Keratinocyte (primary cell): ENCODE data around the gene SPRING1. TPM values are rescaled to one million over a fixed set of nuclear protein-coding genes. Genes with fewer than 3 reads are reported as not detected.

ENCODE experiments used
- DNase-seq: peaks from one replicate; pipeline ENCODE4 v3.0.0-alpha.2; 2011; ENCODE audit warnings: low read depth, missing footprints, low spot score
- FAIRE-seq: peaks from 2 replicates; lab custom pipeline; 2011; peaks lifted over from hg19 to GRCh38; lab: Jason Lieb, UNC
- H2AFZ ChIP-seq: 2 replicates; pipeline ENCODE4 v1.6.0; 2012; ENCODE audit warnings: low read length, control low read depth, inconsistent platforms; ENCODE audit not compliant: control insufficient read depth
- H3K27ac ChIP-seq: 2 replicates; pipeline ENCODE4 v1.5.1; 2011; ENCODE audit warnings: low read length; ENCODE audit not compliant: control insufficient read depth, insufficient read depth
- H3K27me3 ChIP-seq: 3 replicates; pipeline ENCODE4 v1.6.0; 2011; ENCODE audit warnings: low read length; ENCODE audit not compliant: control insufficient read depth, insufficient read depth; ENCODE audit errors: extremely low read depth
- H3K36me3 ChIP-seq, 2 experiments: 2 replicates in 1 of 2; 3 replicates in 1 of 2; pipeline ENCODE4 v1.5.1; 2011; ENCODE audit warnings: low read length in 2 of 2, mild to moderate bottlenecking in 1 of 2; ENCODE audit not compliant: control insufficient read depth in 2 of 2, insufficient read depth in 2 of 2; ENCODE audit errors: extremely low read depth in 1 of 2
- H3K4me1 ChIP-seq: 3 replicates; pipeline ENCODE4 v1.5.1; 2011; ENCODE audit warnings: low read length; ENCODE audit not compliant: control insufficient read depth, insufficient read depth; ENCODE audit errors: extremely low read depth
- H3K4me2 ChIP-seq: 3 replicates; pipeline ENCODE4 v1.6.0; 2011; ENCODE audit warnings: low read depth, low read length; ENCODE audit not compliant: control insufficient read depth, insufficient read depth; ENCODE audit errors: extremely low read depth
- H3K4me3 ChIP-seq, 3 experiments: fragments of 200-600 bp in 1 of 3; sonication (generic) in 1 of 3; 2 replicates in 2 of 3; 3 replicates in 1 of 3; pipeline ENCODE4 v1.5.1; 2011 to 2016; ENCODE audit warnings: low read length in 3 of 3, mild to moderate bottlenecking in 3 of 3, control low read depth in 2 of 3, inconsistent platforms in 1 of 3, low read depth in 1 of 3, mixed read lengths in 1 of 3, mixed run types in 1 of 3, moderate library complexity in 1 of 3; ENCODE audit not compliant: control insufficient read depth in 2 of 3, insufficient read depth in 2 of 3; ENCODE audit errors: extremely low read depth in 1 of 3
- H3K79me2 ChIP-seq: 2 replicates; pipeline ENCODE4 v1.6.0; 2012; ENCODE audit warnings: low read length; ENCODE audit not compliant: control insufficient read depth, insufficient read depth
- H3K9ac ChIP-seq: 3 replicates; pipeline ENCODE4 v1.6.0; 2011; ENCODE audit warnings: low read length; ENCODE audit not compliant: control insufficient read depth, insufficient read depth; ENCODE audit errors: extremely low read depth
- H3K9me1 ChIP-seq: 3 replicates; pipeline ENCODE4 v1.6.0; 2011; ENCODE audit warnings: low read length; ENCODE audit not compliant: control insufficient read depth, insufficient read depth; ENCODE audit errors: extremely low read depth
- H3K9me3 ChIP-seq: 2 replicates; pipeline ENCODE4 v1.5.1; 2012; ENCODE audit warnings: low read depth, low read length; ENCODE audit not compliant: control insufficient read depth
- H4K20me1 ChIP-seq: 3 replicates; pipeline ENCODE4 v1.6.0; 2011; ENCODE audit warnings: low read length; ENCODE audit not compliant: control insufficient read depth, insufficient read depth; ENCODE audit errors: extremely low read depth
- EZH2 ChIP-seq: IDR thresholded peaks from one replicate; pipeline ENCODE4 v1.6.1; 2012; ENCODE audit warnings: inconsistent platforms, mild to moderate bottlenecking, low read length, moderate library complexity
- dilution Hi-C: fragments of 300-500 bp; cut with MboI; formaldehyde crosslinking; loops from one replicate; pipeline ENCODE4 v1.7.0; 2020; ENCODE audit warnings: low sequenced_read_pairs; ENCODE audit not compliant: extremely low pct_ligation_motif_present
- polyA plus RNA-seq, 5 experiments: library from polyadenylated mRNA; depleted of rRNA in 3 of 5; stranded (reverse) in 3 of 5; stranded (forward) in 1 of 5; unstranded in 1 of 5; fragments of >200 nt; gene quantifications; 1 replicate in 1 of 5; 2 replicates in 3 of 5; 3 replicates in 1 of 5; pipeline versions ENCODE4 v1.2.1 to v1.2.3, GENCODE V29; 2011 to 2012; ENCODE audit warnings: missing spikeins in 2 of 5, low read depth in 1 of 5, low replicate concordance in 1 of 5
- TF ChIP-seq, protein P1 (sequence below), 3 experiments: IDR thresholded peaks in 1 of 3; conservative IDR thresholded peaks in 1 of 3; optimal IDR thresholded peaks in 1 of 3; 2 replicates in 2 of 3; 3 replicates in 1 of 3; pipeline versions ENCODE3 to v1.5.1; 2011; ENCODE audit warnings: low read length in 3 of 3, mild to moderate bottlenecking in 3 of 3, moderate library complexity in 2 of 3, control low read depth in 1 of 3, inconsistent platforms in 1 of 3; ENCODE audit not compliant: insufficient read depth in 2 of 3; ENCODE audit errors: extremely low read depth in 1 of 3

Gene SPRING1
- polyA plus RNA-seq, 1 donor (not counting 4 experiments of a cell fraction or from before 2014, with no cell fraction given), result 17.1 TPM

DNA sequence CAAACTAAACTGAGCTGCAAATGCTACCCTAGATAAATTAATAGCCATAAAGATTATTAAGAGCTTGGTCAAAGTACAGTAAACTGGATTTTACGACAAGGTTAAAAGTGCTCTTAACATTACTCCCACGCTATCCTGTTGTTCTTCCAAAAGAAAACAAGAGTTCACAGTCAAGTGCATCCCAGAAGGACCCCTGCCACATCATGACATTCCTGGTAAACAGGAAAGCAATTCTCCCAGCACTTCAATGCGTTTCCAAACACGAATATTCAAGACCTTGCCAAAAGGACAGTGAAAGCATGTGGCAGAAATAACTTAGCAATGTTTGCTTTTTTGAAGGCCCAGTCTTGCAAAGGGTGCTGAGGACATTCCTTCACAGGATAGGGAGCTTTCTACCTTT is 11.2 kb downstream of the SPRING1 start:
- Histone ChIP-seq H2AFZ (no peak overlapping the region), H3K9me1 (peaks cover 2% of the 10 kb centered on the region), H3K27ac (no peak overlapping the region), H3K9ac (no peak overlapping the region), H3K36me3 (peaks cover 2% of the 10 kb centered on the region in 2 experiments), H3K4me3 (no peak overlapping the region), H4K20me1 (peaks cover 2% of the 10 kb centered on the region), H3K4me1 (no peaks in the 10 kb centered on the region), H3K4me2 (no peak overlapping the region), H3K79me2 (peaks cover 31% of the 10 kb centered on the region), H3K27me3 (no peaks in the 10 kb centered on the region), H3K9me3 (no peaks in the 10 kb centered on the region)
- no peak for DNase-seq
- dilution Hi-C loops, result no loop called here
- no peak for FAIRE-seq
- TF ChIP-seq EZH2, result no peak
- TF ChIP-seq, protein P1, sequence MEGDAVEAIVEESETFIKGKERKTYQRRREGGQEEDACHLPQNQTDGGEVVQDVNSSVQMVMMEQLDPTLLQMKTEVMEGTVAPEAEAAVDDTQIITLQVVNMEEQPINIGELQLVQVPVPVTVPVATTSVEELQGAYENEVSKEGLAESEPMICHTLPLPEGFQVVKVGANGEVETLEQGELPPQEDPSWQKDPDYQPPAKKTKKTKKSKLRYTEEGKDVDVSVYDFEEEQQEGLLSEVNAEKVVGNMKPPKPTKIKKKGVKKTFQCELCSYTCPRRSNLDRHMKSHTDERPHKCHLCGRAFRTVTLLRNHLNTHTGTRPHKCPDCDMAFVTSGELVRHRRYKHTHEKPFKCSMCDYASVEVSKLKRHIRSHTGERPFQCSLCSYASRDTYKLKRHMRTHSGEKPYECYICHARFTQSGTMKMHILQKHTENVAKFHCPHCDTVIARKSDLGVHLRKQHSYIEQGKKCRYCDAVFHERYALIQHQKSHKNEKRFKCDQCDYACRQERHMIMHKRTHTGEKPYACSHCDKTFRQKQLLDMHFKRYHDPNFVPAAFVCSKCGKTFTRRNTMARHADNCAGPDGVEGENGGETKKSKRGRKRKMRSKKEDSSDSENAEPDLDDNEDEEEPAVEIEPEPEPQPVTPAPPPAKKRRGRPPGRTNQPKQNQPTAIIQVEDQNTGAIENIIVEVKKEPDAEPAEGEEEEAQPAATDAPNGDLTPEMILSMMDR (optimal IDR thresholded peaks at IDR 0.05 in 1 of 3, IDR thresholded peaks at IDR 0.05 in 1 of 3, conservative IDR thresholded peaks at IDR 0.05 in 1 of 3; ENCODE audit: extremely low read depth in 1 of 3, insufficient read depth in 2 of 3, low read length in 3 of 3), result no peak

DNA sequence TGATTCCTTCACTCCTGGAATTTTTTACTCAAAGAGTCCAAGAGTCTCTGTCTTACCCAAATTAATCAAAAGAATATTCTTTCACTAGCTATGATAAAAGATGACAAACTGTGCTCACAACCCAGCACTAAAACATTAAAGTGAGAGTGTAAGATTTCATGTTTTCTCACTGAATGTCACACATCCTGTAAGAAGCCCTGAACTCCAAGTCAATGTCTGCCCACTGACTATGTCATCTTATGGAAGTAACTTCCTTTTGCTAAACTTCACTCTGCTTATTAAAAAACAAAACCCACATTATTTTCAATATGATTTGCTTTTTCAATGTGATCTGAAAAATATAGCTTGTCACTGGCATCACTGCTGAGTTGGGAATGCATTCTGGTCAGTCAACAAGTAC is 15.6 kb downstream of the SPRING1 start:
- Histone ChIP-seq H3K4me1 (no peaks in the 10 kb centered on the region), H3K9me1 (no peaks in the 10 kb centered on the region), H2AFZ (no peak overlapping the region), H3K27ac (no peak overlapping the region), H3K4me3 (no peak overlapping the region), H3K9ac (no peak overlapping the region), H3K27me3 (no peaks in the 10 kb centered on the region), H3K79me2 (peaks cover 12% of the 10 kb centered on the region), H3K9me3 (no peaks in the 10 kb centered on the region), H3K36me3 (peaks cover 10 to 20% of the 10 kb centered on the region in 2 experiments), H4K20me1 (peaks cover 2% of the 10 kb centered on the region), H3K4me2 (no peak overlapping the region)
- FAIRE-seq (no peak), DNase-seq (no peak)
- TF ChIP-seq, protein P1 (optimal IDR thresholded peaks at IDR 0.05 in 1 of 3, IDR thresholded peaks at IDR 0.05 in 1 of 3, conservative IDR thresholded peaks at IDR 0.05 in 1 of 3; ENCODE audit: extremely low read depth in 1 of 3, insufficient read depth in 2 of 3, low read length in 3 of 3), result no peak
- no peak for TF ChIP-seq EZH2
- dilution Hi-C loops, result no loop called here
